Measurements from ENCODE around the gene SMPD3. TPM values are rescaled to one million over a fixed set of nuclear protein-coding genes. Genes with fewer than 3 reads are reported as not detected.

SMPD3 gene
- total and polyA plus RNA-seq, 2 of the 4 experiments (the other 2 are of a cell fraction), result not detected

DNA sequence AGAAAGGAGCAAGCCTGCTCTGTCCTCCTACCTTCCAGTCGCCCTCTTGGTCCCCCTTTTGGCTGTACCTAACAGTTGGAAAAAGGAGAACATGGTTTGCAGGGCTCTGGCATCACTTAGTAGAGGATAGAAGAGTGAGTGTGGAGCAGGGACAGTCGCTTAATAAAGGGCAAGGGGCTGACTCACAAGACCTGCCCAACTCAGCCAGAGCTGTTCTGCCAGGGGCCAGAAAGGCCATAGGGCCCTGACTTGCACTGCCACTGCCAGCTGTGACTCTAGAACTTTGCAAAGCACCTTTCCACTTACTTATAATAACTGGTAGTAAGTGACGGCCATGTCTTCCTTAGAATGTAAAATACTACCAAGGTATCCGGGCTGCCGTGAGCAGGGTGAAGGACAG, 124.0 kb downstream of the SMPD3 start:
- ChIA-PET POLR2A (ENCODE audit: unreplicated experiment) (no interaction called here), CTCF (no interaction called here)
- Histone ChIP-seq H3K4me3 (ENCODE audit: insufficient read depth, low read depth, low read length) (no peak overlapping the region), H2BK5ac (ENCODE audit: low read depth, low read length, poor library complexity, severe bottlenecking) (no peak overlapping the region), H2AK5ac (ENCODE audit: low read depth, low read length) (no peak overlapping the region), H3K79me1 (ENCODE audit: low read depth in 1 of 2, low read length in 2 of 2) (0 out of 4 replicates have a peak, but pooled peaks cover 0 to 4% of the 10 kb centered on the region in 2 experiments), H4K91ac (ENCODE audit: insufficient read depth, low read depth, low read length) (no peak overlapping the region), H2BK15ac (ENCODE audit: low read depth, low read length) (no peak overlapping the region), H2BK20ac (ENCODE audit: low read depth, low read length) (no peak overlapping the region), H2BK120ac (ENCODE audit: low read depth, low read length) (no peak overlapping the region), H4K5ac (ENCODE audit: low read depth, low read length) (no peak overlapping the region), H3K56ac (ENCODE audit: extremely low read depth, insufficient read depth, low read length) (no peak overlapping the region), H3K4me1 (ENCODE audit: control insufficient read depth, insufficient read depth, low read length) (no peaks in the 10 kb centered on the region), H3K4me2 (ENCODE audit: low read depth, low read length) (no peak overlapping the region), H2AK9ac (replicated peaks; ENCODE audit: low read depth, low read length, poor library complexity) (no peak overlapping the region), H3K36me3 (ENCODE audit: control insufficient read depth, insufficient read depth, low read length) (peaks cover 18% of the 10 kb centered on the region), H3K9me3 (ENCODE audit: control insufficient read depth, insufficient read depth, low read length) (no peaks in the 10 kb centered on the region), H4K8ac (ENCODE audit: low read depth in 2 of 2, low read length in 2 of 2) (no peak overlapping the region), H3K9ac (ENCODE audit: low read depth, low read length) (no peak overlapping the region), H3K4ac (ENCODE audit: low read depth, low read length) (no peak overlapping the region), H3K9me1 (ENCODE audit: insufficient read depth, low read length) (no peaks in the 10 kb centered on the region), H3K23ac (ENCODE audit: low read depth, low read length) (no peak overlapping the region), H3K27me3 (ENCODE audit: control insufficient read depth, insufficient read depth, low read length) (no peaks in the 10 kb centered on the region), H3K14ac (replicated peaks; ENCODE audit: low read depth, low read length) (no peak overlapping the region), H3K18ac (ENCODE audit: low read depth, low read length) (no peak overlapping the region), H4K20me1 (ENCODE audit: insufficient read depth, low read length) (no peaks in the 10 kb centered on the region), H2AFZ (replicated peaks; ENCODE audit: low read length, poor library complexity) (no peak overlapping the region), H3K27ac (ENCODE audit: insufficient read depth, low read length) (no peak overlapping the region)
- WGBS, 2 experiments (ENCODE audit: extremely low coverage in 2 of 2, insufficient read length in 1 of 2), result no CpG with 5 or more reads among the region's 5 CpGs
- BruUV-seq (replicated peaks), result no TSS peak
- intact Hi-C loops (cut with micrococcal nuclease), result loop anchor here (10.0 kb wide), 1 partner anchor 240 kb away; the partner anchor contains the start of gene NFATC3
- ATAC-seq (ENCODE audit: low read depth) (no peak), DNase-seq (no peak)
- TF ChIP-seq MXI1 (IDR thresholded peaks at IDR 0.05; ENCODE audit: borderline replicate concordance, low read depth, low read length) (no peak), CTCF (conservative IDR thresholded peaks at IDR 0.05; ENCODE audit: low read depth, low read length) (no peak), RCOR1 (IDR thresholded peaks at IDR 0.05; ENCODE audit: insufficient replicate concordance, low read length) (no peak), NFE2L2 (IDR thresholded peaks at IDR 0.05; ENCODE audit: low read depth, low read length) (no peak), BHLHE40 (IDR thresholded peaks at IDR 0.05; ENCODE audit: low read depth, low read length) (no peak), CEBPB (IDR thresholded peaks at IDR 0.05; ENCODE audit: low read depth, low read length) (no peak), ELK1 (IDR thresholded peaks at IDR 0.05; ENCODE audit: borderline replicate concordance, low read depth, low read length) (no peak), MAZ (IDR thresholded peaks at IDR 0.05; ENCODE audit: borderline replicate concordance, low read depth, low read length) (no peak), RAD21 (IDR thresholded peaks at IDR 0.05; ENCODE audit: low read length) (no peak), CHD1 (IDR thresholded peaks at IDR 0.05; ENCODE audit: low read depth, low read length) (no peak), MAFK (IDR thresholded peaks at IDR 0.05; ENCODE audit: low read depth, low read length) (no peak), USF2 (IDR thresholded peaks at IDR 0.05; ENCODE audit: low read depth, low read length) (no peak), POLR2A (IDR thresholded peaks at IDR 0.05; ENCODE audit: low read depth, low read length) (no peak), RFX5 (IDR thresholded peaks at IDR 0.05; ENCODE audit: low read depth, low read length) (no peak), FOS (IDR thresholded peaks at IDR 0.05; ENCODE audit: low read depth, low read length) (no peak), SMC3 (IDR thresholded peaks at IDR 0.05; ENCODE audit: low read depth, low read length) (no peak)
- dilution Hi-C loops (cut with HindIII; ENCODE audit: low sequenced_read_pairs, unreplicated experiment), result no loop called here
- in situ Hi-C loops (cut with MboI; ENCODE audit: low sequenced_read_pairs), result no loop called here

Measured in IMR-90 (cell line).